ENCODE results near the gene CDC37.

The CDC37 gene

DNA sequence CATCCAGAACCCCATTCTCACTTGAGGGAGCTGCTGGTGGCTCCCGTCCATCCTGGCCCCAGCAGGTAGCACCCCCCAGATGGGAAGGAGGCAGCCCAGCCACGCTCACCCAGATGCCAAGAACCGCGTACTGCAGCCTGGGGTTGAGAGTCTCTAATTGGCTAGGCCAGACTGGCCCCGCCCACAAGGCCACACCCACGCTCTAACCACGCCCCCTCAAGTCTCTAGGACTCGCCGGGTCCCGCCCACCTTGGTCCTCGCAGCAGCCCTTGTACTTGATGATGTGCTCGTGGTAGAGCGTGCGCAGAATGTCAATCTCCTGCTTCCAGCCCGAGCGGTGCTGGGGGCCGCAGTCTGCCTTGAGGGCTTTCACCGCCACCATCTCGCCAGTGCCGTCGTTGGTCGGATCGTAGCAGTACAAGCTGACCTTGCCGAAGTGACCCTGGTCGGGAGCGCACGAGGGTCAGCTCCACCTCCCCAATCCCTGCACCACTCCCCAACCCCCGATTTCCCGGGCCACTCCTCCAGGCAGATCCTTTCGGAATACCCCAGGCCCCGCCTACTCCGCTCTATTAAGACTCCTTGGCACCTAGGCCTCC lies 49.5 kb downstream of the CDC37 start:
- H3K9me3 ChIP-seq (ENCODE audit: control insufficient read depth, low read length), result no peaks in the 10 kb centered on the region
- 61 to 62% methylated on average over 28 to 32 of the region's 32 CpGs for WGBS, 2 experiments (ENCODE audit: insufficient coverage in 2 of 2)
- peaks cover 5% of the 10 kb centered on the region for H3K4me1 ChIP-seq (ENCODE audit: control insufficient read depth, insufficient read depth, low read length, poor library complexity, severe bottlenecking)
- peak overlapping the region; percentile 14 for H3K4me3 ChIP-seq (ENCODE audit: extremely low read depth, insufficient read depth, low read length, poor library complexity, severe bottlenecking)
- H3K27ac ChIP-seq (ENCODE audit: low read depth, low read length, severe bottlenecking), result peak overlapping the region; percentile 41
- peaks cover 52% of the 10 kb centered on the region for H3K36me3 ChIP-seq (ENCODE audit: control insufficient read depth, insufficient read depth, low read length)

GRCh38 chr19:10352764-10353671 lies 50.3 kb downstream of the CDC37 start:
- H3K4me1 ChIP-seq (ENCODE audit: control insufficient read depth, insufficient read depth, low read length, poor library complexity, severe bottlenecking), result peaks cover 5% of the 10 kb centered on the region
- H3K9me3 ChIP-seq (ENCODE audit: control insufficient read depth, low read length), result no peaks in the 10 kb centered on the region
- peak overlapping the region; percentile 53 for H3K27ac ChIP-seq (ENCODE audit: low read depth, low read length, severe bottlenecking)
- H3K4me3 ChIP-seq (ENCODE audit: extremely low read depth, insufficient read depth, low read length, poor library complexity, severe bottlenecking), result peak overlapping the region; percentile 14
- H3K36me3 ChIP-seq (ENCODE audit: control insufficient read depth, insufficient read depth, low read length), result peaks cover 46% of the 10 kb centered on the region
- WGBS, 2 experiments (ENCODE audit: insufficient coverage in 2 of 2), result 52 to 55% methylated on average over 56 to 61 of the region's 63 CpGs

DNA sequence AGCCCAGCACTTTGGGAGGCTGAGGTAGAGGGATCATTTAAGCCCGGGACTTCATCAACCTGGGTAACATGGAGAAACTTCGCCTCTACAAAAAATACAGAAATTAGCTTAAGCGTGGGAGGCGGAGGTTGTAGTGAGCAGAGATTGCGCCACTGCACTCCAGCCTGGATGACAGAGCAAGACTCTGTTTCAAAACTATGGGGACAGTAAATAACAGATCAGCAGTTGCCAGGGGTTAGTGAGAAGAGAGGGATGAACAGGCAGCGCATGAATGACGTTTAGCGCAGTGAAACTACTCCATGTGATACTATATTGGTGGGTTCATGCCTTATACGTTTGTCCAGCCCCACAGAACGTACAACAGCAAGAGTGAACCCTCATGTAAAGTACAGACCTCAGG lies 56.8 kb downstream of the CDC37 start:
- Histone ChIP-seq H3K36me3 (ENCODE audit: control insufficient read depth, insufficient read depth, low read length) (peaks cover 7% of the 10 kb centered on the region), H3K4me3 (ENCODE audit: extremely low read depth, insufficient read depth, low read length, poor library complexity, severe bottlenecking) (no peak overlapping the region), H3K27ac (ENCODE audit: low read depth, low read length, severe bottlenecking) (no peak overlapping the region), H3K9me3 (ENCODE audit: control insufficient read depth, low read length) (no peaks in the 10 kb centered on the region), H3K4me1 (ENCODE audit: control insufficient read depth, insufficient read depth, low read length, poor library complexity, severe bottlenecking) (no peaks in the 10 kb centered on the region)
- 92 to 95% methylated on average over 9 to 10 of the region's 10 CpGs for WGBS, 2 experiments (ENCODE audit: insufficient coverage in 2 of 2)

DNA sequence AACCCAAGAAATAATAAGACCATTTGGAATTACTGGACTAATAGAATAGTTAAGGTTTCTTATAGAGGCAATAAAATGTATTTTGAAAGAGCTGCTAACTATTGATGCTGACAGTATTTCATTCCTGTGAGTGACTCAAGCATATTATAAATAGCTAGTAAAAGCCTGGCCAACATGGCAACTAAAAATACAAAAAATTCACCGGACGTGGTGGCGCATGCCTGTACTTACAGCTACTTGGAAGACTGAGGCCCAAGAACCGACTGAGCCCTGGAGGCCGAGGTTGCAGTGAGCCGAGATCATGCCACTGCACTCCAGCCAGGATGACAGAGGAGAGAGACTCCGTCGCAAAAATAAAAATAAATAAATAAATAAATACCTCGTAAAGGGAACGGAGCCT lies 58.6 kb downstream of the CDC37 start:
- no peaks in the 10 kb centered on the region for H3K4me1 ChIP-seq (ENCODE audit: control insufficient read depth, insufficient read depth, low read length, poor library complexity, severe bottlenecking)
- WGBS, 2 experiments (ENCODE audit: insufficient coverage in 2 of 2), result 86 to 100% methylated on average over 4 to 5 of the region's 10 CpGs
- no peaks in the 10 kb centered on the region for H3K36me3 ChIP-seq (ENCODE audit: control insufficient read depth, insufficient read depth, low read length)
- H3K9me3 ChIP-seq (ENCODE audit: control insufficient read depth, low read length), result no peaks in the 10 kb centered on the region
- no peak overlapping the region for H3K27ac ChIP-seq (ENCODE audit: low read depth, low read length, severe bottlenecking)
- H3K4me3 ChIP-seq (ENCODE audit: extremely low read depth, insufficient read depth, low read length, poor library complexity, severe bottlenecking), result no peak overlapping the region

- Histone ChIP-seq H3K4me1 (ENCODE audit: control insufficient read depth, insufficient read depth, low read length, poor library complexity, severe bottlenecking) (no peaks in the 10 kb centered on the region), H3K36me3 (ENCODE audit: control insufficient read depth, insufficient read depth, low read length) (no peaks in the 10 kb centered on the region), H3K9me3 (ENCODE audit: control insufficient read depth, low read length) (no peaks in the 10 kb centered on the region), H3K27ac (ENCODE audit: low read depth, low read length, severe bottlenecking) (no peak overlapping the region), H3K4me3 (ENCODE audit: extremely low read depth, insufficient read depth, low read length, poor library complexity, severe bottlenecking) (no peak overlapping the region)
- no CpG with 5 or more reads among the region's 2 CpGs for WGBS, 2 experiments (ENCODE audit: insufficient coverage in 2 of 2)
These were observed 59.8 kb downstream of the CDC37 start for GRCh38 chr19:10343495-10343894.
